ENCODE measurements around the gene YAF2.

- TF ChIP-seq CTCF (conservative IDR thresholded peaks at IDR 0.05; ENCODE audit: low read depth in 2 of 2) (no peak), POLR2AphosphoS5 (IDR thresholded peaks at IDR 0.05; ENCODE audit: low read depth) (no peak), CREB1 (CRISPR knock-in tag; IDR thresholded peaks at IDR 0.05; ENCODE audit: low read depth) (no peak), EZH2 (IDR thresholded peaks at IDR 0.05; ENCODE audit: low read depth, unreplicated experiment) (no peak), STAT1 (IDR thresholded peaks at IDR 0.05; ENCODE audit: unreplicated experiment) (no peak), EZH2phosphoT487 (IDR thresholded peaks at IDR 0.05; ENCODE audit: unreplicated experiment) (no peak), JUNB (IDR thresholded peaks at IDR 0.05; ENCODE audit: unreplicated experiment) (no peak), ZNF114 (CRISPR knock-in tag; IDR thresholded peaks at IDR 0.05) (no peak), NANOG (IDR thresholded peaks at IDR 0.05; ENCODE audit: borderline replicate concordance) (no peak)
- TF ChIP-seq, protein P1, sequence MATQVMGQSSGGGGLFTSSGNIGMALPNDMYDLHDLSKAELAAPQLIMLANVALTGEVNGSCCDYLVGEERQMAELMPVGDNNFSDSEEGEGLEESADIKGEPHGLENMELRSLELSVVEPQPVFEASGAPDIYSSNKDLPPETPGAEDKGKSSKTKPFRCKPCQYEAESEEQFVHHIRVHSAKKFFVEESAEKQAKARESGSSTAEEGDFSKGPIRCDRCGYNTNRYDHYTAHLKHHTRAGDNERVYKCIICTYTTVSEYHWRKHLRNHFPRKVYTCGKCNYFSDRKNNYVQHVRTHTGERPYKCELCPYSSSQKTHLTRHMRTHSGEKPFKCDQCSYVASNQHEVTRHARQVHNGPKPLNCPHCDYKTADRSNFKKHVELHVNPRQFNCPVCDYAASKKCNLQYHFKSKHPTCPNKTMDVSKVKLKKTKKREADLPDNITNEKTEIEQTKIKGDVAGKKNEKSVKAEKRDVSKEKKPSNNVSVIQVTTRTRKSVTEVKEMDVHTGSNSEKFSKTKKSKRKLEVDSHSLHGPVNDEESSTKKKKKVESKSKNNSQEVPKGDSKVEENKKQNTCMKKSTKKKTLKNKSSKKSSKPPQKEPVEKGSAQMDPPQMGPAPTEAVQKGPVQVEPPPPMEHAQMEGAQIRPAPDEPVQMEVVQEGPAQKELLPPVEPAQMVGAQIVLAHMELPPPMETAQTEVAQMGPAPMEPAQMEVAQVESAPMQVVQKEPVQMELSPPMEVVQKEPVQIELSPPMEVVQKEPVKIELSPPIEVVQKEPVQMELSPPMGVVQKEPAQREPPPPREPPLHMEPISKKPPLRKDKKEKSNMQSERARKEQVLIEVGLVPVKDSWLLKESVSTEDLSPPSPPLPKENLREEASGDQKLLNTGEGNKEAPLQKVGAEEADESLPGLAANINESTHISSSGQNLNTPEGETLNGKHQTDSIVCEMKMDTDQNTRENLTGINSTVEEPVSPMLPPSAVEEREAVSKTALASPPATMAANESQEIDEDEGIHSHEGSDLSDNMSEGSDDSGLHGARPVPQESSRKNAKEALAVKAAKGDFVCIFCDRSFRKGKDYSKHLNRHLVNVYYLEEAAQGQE (IDR thresholded peaks at IDR 0.05; ENCODE audit: unreplicated experiment) = no peak
- TF ChIP-seq, protein P2, sequence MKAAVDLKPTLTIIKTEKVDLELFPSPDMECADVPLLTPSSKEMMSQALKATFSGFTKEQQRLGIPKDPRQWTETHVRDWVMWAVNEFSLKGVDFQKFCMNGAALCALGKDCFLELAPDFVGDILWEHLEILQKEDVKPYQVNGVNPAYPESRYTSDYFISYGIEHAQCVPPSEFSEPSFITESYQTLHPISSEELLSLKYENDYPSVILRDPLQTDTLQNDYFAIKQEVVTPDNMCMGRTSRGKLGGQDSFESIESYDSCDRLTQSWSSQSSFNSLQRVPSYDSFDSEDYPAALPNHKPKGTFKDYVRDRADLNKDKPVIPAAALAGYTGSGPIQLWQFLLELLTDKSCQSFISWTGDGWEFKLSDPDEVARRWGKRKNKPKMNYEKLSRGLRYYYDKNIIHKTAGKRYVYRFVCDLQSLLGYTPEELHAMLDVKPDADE (IDR thresholded peaks at IDR 0.05) = no peak
Measured at GRCh38 chr12:42126963-42127362, 111.1 kb downstream of the YAF2 start.
